Ecto neural progenitor cell (in vitro differentiated cells): ENCODE measurements around the gene KIR2DL4.
"Not testable (repeated sequence)": the region's sequence is repeated elsewhere in the genome, so short reads cannot be mapped to it uniquely, and the experiment has no call there.

Experiments used
- DNase-seq: peaks from one replicate; pipeline ENCODE4 v3.0.0-alpha.2; 2018; ENCODE audit warnings: low spot score

KIR2DL4 gene

GRCh38 chr19:54803410-54803809 lies at the start of gene KIR2DL4:
KIR2DL4 (plus strand) TSS chr19:54803610; CDS start chr19:54803652, 42 bp downstream.
- DNase-seq: no peak

DNA sequence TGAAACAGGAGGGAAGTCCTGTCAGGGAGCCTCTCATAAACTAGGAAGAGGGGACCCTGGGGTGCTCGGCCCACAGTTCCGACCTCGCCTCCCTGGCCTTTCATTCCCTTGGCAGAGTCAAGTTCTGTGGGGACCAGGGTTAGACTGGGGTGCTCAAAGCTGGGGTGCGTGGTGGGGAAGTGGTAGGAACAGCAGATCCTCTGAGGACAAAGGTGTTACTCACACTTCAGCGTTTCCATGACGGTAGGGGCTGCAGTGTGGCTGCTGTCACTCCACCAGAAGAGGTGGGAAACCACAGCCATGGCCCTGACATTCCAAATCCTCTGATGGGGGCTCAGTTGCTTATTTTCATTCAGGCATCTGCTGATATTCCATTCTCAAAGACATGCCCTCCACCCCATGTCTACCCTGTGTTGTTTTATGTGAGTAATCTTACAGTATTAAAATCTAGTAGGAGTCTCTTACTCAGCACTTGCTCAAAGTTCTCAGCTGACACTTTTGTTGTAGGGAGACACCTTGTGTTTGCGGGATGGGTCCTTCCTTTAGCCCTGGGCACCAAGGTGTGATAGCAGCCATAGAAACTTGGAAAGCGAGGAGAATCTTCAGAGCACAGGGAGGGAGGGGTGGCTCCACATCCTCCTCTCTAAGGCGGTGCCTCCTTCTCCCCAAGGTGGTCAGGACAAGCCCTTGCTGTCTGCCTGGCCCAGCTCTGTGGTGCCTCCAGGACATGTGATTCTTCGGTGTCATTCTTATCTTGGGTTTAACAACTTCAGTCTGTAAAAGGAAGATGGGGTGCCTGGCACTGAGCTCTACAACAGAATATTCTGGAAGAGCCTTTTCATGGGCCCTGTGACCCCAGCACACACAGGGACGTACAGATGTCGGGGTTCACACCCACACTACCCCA lies 47.0 kb upstream of the KIR2DL4 start:
- not testable (repeated sequence) for DNase-seq

GRCh38 chr19:54758577-54758976 lies 44.8 kb upstream of the KIR2DL4 start:
- not testable (repeated sequence) for DNase-seq

GRCh38 chr19:54764219-54764618 lies 39.2 kb upstream of the KIR2DL4 start:
- DNase-seq: not testable (repeated sequence)

- not testable (repeated sequence) for DNase-seq
These were observed 36.9 kb upstream of the KIR2DL4 start for GRCh38 chr19:54766464-54766863.

GRCh38 chr19:54769646-54770045 lies 33.8 kb upstream of the KIR2DL4 start, which contains the start of gene KIR2DL1:
KIR2DL1 (plus strand) TSS chr19:54769793; CDS start chr19:54769851, 58 bp downstream.
- DNase-seq: not testable (repeated sequence)

DNA sequence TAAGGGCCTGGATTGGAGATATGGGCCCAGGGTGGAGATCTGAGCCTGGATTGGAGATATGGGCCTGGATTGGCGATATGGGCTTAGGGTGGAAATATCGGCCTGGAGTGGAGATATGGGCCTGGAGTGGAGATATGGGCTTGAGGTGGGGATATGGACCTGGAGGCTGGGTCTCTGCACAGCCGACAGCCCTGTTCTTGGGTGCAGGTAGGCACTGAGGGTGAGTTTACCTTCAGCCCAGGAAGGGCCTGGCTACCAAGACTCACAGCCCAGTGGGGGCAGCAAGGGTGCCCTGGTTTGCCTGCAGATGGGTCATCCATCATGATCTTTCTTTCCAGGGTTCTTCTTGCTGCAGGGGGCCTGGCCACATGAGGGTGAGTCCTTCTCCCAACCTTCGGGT lies 32.9 kb upstream of the KIR2DL4 start:
- not testable (repeated sequence) for DNase-seq

GRCh38 chr19:54771018-54771960 lies 32.1 kb upstream of the KIR2DL4 start:
- not testable (repeated sequence) for DNase-seq

GRCh38 chr19:54772666-54773065 lies 30.7 kb upstream of the KIR2DL4 start:
- DNase-seq: not testable (repeated sequence)

- not testable (repeated sequence) for DNase-seq
These were observed 28.2 kb upstream of the KIR2DL4 start for GRCh38 chr19:54775095-54775815.

DNA sequence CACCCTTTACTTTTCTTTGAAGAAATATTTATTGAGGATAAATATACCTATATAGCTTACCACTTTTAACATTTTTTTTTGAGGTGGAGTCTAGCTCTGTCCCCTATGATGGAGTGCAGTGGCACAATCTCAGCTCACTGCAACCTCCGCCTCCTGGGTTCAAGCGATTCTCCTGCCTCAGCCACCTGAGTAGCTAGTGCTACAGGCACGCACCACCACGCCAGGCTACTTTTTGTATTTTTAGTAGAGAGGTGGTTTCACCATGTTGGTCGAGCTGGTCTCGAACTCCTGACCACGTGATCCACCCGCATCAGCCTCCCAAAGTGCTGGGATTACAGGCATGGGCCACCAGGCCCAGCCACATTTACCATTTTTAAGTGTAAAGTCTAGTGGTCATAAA lies 27.6 kb upstream of the KIR2DL4 start:
- DNase-seq: not testable (repeated sequence)

GRCh38 chr19:54777851-54778250 lies 25.6 kb upstream of the KIR2DL4 start:
- not testable (repeated sequence) for DNase-seq

- not testable (repeated sequence) for DNase-seq
These were observed 24.5 kb upstream of the KIR2DL4 start for GRCh38 chr19:54778896-54779295.

DNA sequence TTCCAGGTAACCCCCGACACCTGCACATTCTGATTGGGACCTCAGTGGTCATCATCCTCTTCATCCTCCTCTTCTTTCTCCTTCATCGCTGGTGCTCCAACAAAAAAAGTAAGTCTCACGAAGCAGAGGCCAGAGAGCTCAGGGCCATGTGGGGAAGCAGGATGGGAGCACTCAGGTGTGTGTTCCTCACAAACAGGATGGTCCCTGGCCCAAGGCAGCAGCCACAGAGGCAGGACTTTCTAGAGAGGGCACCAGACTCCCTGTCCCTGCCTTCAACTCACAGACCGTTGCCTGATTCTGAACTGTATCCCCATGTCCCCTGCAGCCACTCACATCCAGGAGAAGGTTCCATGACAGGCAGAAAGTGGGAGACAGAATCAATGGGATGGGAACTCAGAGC lies 20.5 kb upstream of the KIR2DL4 start:
- not testable (repeated sequence) for DNase-seq

GRCh38 chr19:54786091-54786723 lies 17.2 kb upstream of the KIR2DL4 start:
- not testable (repeated sequence) for DNase-seq

GRCh38 chr19:54788154-54788553 lies 15.3 kb upstream of the KIR2DL4 start:
- not testable (repeated sequence) for DNase-seq

- no peak for DNase-seq
These were observed 12.7 kb upstream of the KIR2DL4 start for GRCh38 chr19:54790711-54791110.

DNA sequence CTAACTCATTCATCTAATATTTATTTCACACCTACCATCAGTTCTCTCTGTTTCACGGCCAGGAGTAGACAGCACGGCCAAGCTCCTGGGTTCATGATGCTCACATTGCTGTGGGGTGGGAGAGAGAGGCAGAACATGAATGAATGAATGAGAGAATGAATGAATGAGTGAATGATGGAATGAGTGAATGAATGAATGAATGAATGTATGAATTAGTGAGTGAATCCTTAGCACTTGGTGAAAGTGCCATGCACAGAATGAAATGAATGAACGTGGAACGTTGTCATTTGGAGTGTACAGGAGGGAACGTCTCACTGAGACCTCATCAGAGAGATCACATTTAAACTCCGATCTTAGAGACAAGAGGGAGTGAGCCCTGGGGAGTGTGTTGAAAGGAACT lies 11.9 kb upstream of the KIR2DL4 start:
- no peak for DNase-seq

GRCh38 chr19:54792814-54793213 lies 10.6 kb upstream of the KIR2DL4 start:
- DNase-seq: no peak

- DNase-seq: no peak
These were observed 7.7 kb upstream of the KIR2DL4 start for GRCh38 chr19:54795758-54796157.

DNA sequence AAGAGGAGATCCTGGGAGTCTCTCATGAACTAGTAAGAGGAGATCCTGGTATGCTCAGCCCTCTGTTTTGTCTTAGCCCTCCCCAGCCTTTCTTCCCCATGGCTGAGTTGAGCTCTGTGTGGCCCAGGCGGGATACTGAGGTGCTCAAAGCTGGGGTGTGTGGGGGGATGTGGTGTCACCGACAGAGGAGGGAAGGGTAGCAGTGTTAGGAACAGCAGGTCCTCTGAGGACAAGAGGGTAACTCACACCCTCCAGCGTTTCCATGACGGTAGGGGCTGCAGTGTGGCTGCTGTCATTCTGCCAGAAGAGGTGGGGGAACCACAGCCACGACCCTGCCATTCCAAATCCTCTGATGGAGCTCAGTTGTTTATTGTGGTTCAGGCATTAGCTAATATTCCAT lies 691 bp downstream of the KIR2DL4 start:
- DNase-seq: no peak
